K562 (cell line): Measurements from ENCODE around the gene CATSPER4. TPM values are rescaled to one million over a fixed set of nuclear protein-coding genes. Genes with fewer than 3 reads are reported as not detected.
A peak's percentile ranks its signal among the peaks of the same experiment; 100 is the strongest.

ENCODE experiments used
- ATAC-seq: fragments of 200-7000 bp; cut with Tn5 transposase; 3 replicates; pipeline ENCODE4 v1.9.1; 2020; ENCODE audit warnings: moderate library complexity
- BruUV-seq: library from RNA; stranded (reverse); fragments of 400-500 nt; replicated peaks from 2 replicates; lab custom pipeline; 2021; lab: Mats Ljungman, UMichigan
- CTCF ChIA-PET: fragments of 300-600 bp; formaldehyde crosslinking; extraction: SDS; loops from one replicate; lab custom pipeline; 2021; ENCODE audit warnings: low intra/inter-chr PET ratio; lab: Yijun Ruan, JAX
- POLR2A ChIA-PET: fragments of 300-600, 350-650 bp; sonication (Branson Sonifier 250); formaldehyde crosslinking; extraction: SDS; loops from one replicate; lab custom pipeline; 2021; ENCODE audit warnings: antibody characterized with exemption, inconsistent platforms; lab: Yijun Ruan, JAX
- DNase-seq, 4 experiments: peaks; one replicate each; pipeline versions ENCODE4 v3.0.0 to v3.0.0-alpha.2; 2011 to 2018; ENCODE audit warnings: low spot score in 3 of 4, mixed read lengths in 3 of 4; ENCODE audit errors: extremely low read depth in 1 of 4
- FAIRE-seq: peaks from 2 replicates; lab custom pipeline; 2011; peaks lifted over from hg19 to GRCh38; lab: Jason Lieb, UNC
- H2AFZ ChIP-seq: 2 replicates; pipeline ENCODE4 v1.6.0; 2011; ENCODE audit warnings: low read depth, low read length, control low read depth, inconsistent platforms
- H3K27ac ChIP-seq: fragments of 200-600 bp; 3 replicates; pipeline ENCODE4 v1.8.0; 2011; ENCODE audit warnings: low read depth, mild to moderate bottlenecking, control low read depth, inconsistent platforms, low read length, moderate library complexity, mixed read lengths; ENCODE audit errors: extremely low read depth
- H3K27me3 ChIP-seq, 2 experiments: fragments of 300-600 bp in 1 of 2; 2 replicates in 1 of 2; 3 replicates in 1 of 2; pipeline versions ENCODE4 v1.6.0 to v1.8.0; 2011; ENCODE audit warnings: inconsistent platforms in 2 of 2, low read length in 2 of 2, mild to moderate bottlenecking in 1 of 2, mixed read lengths in 1 of 2, moderate library complexity in 1 of 2; ENCODE audit not compliant: control insufficient read depth in 2 of 2, insufficient read depth in 2 of 2
- H3K36me3 ChIP-seq: fragments of 300-600 bp; 3 replicates; pipeline ENCODE4 v1.8.0; 2011; ENCODE audit warnings: mild to moderate bottlenecking, low read length, inconsistent platforms; ENCODE audit not compliant: control insufficient read depth, insufficient read depth
- H3K4me1 ChIP-seq, 2 experiments: fragments of 200-600 bp in 1 of 2; replicated peaks in 1 of 2; 2 replicates in 1 of 2; 3 replicates in 1 of 2; pipeline versions ENCODE4 v1.5.1 to v1.8.0; 2011; ENCODE audit warnings: inconsistent platforms in 2 of 2, low read length in 2 of 2, mild to moderate bottlenecking in 1 of 2, mixed read lengths in 1 of 2, moderate library complexity in 1 of 2; ENCODE audit not compliant: control insufficient read depth in 2 of 2, insufficient read depth in 2 of 2
- H3K4me2 ChIP-seq: 2 replicates; pipeline ENCODE4 v1.6.1; 2011; ENCODE audit warnings: low read length, control low read depth, inconsistent platforms, mixed read lengths; ENCODE audit not compliant: insufficient read depth
- H3K4me3 ChIP-seq: fragments of 200-600 bp; sonication (generic), shearing (Covaris generic); 2 replicates; pipeline ENCODE4 v1.5.1; 2016; ENCODE audit warnings: control low read depth, inconsistent platforms
- H3K79me2 ChIP-seq: fragments of 200-600 bp; 3 replicates; pipeline ENCODE4 v1.8.0; 2011; ENCODE audit warnings: low read length, inconsistent platforms; ENCODE audit not compliant: control insufficient read depth, insufficient read depth
- H3K9ac ChIP-seq, 2 experiments: 2 replicates each; pipeline versions ENCODE4 v1.6.0 to v1.6.1; 2011; ENCODE audit warnings: low read depth in 2 of 2, low read length in 2 of 2, control low read depth in 1 of 2, inconsistent platforms in 1 of 2, mild to moderate bottlenecking in 1 of 2, mixed read lengths in 1 of 2; ENCODE audit not compliant: insufficient read depth in 1 of 2
- H3K9me1 ChIP-seq: one replicate; pipeline ENCODE4 v1.6.0; 2011; ENCODE audit warnings: inconsistent platforms, mild to moderate bottlenecking, low read length, moderate library complexity; ENCODE audit not compliant: control insufficient read depth, insufficient read depth
- H3K9me3 ChIP-seq: replicated peaks from 2 replicates; pipeline ENCODE4 v1.5.1; 2011; ENCODE audit warnings: low read depth, low read length, inconsistent platforms; ENCODE audit not compliant: control insufficient read depth, insufficient read depth
- H4K20me1 ChIP-seq: replicated peaks from 2 replicates; pipeline ENCODE4 v1.6.1; 2011; ENCODE audit warnings: low read length, inconsistent platforms, mixed read lengths; ENCODE audit not compliant: control insufficient read depth, insufficient read depth
- E2F3 ChIP-seq: fragments of 250-450 bp; sonication (Bioruptor Pico); IDR thresholded peaks from 2 replicates; pipeline ENCODE4 v1.4.0; 2020; ENCODE audit warnings: mild to moderate bottlenecking
- KLF16 ChIP-seq: IDR thresholded peaks from 2 replicates; pipeline ENCODE4 v1.6.1; 2016; ENCODE audit warnings: antibody characterized with exemption
- NFIX ChIP-seq: fragments of 250-450 bp; sonication (Bioruptor Pico); IDR thresholded peaks from 2 replicates; pipeline ENCODE4 v1.4.0; 2020; ENCODE audit warnings: low read depth, mild to moderate bottlenecking, moderate library complexity
- RUNX1 ChIP-seq: sonication (generic); IDR thresholded peaks from 2 replicates; pipeline ENCODE4 v1.6.1; 2016; ENCODE audit warnings: antibody characterized with exemption, low read depth
- ZNF121 ChIP-seq: sonication (generic); formaldehyde crosslinking; conservative IDR thresholded peaks from 2 replicates; pipeline ENCODE4 v1.8.0; 2022; ENCODE audit warnings: missing genetic modification reagents
- WGBS: fragments of 100-300 bp; shearing (Covaris generic); methylation state at CpG from one replicate; pipeline ENCODE4 v1.1.6; 2016; ENCODE audit warnings: low coverage, mixed read lengths; ENCODE audit not compliant: insufficient coverage; ENCODE audit errors: missing lambda C conversion rate; 5-methylcytosine and 5-hydroxymethylcytosine counted together
- in situ Hi-C: fragments of 300-500 bp; cut with MboI; formaldehyde crosslinking; loops from 4 replicates; pipeline ENCODE4 v1.15.0; 2018; ENCODE audit warnings: inconsistent platforms, mixed read lengths
- intact Hi-C: fragments of 100-400 bp; cut with micrococcal nuclease; formaldehyde crosslinking; loops from 2 replicates; pipeline ENCODE4 v1.14.2; 2022
- polyA plus RNA-seq, 8 experiments: library from polyadenylated mRNA; depleted of rRNA in 4 of 8; stranded (reverse) in 5 of 8; unstranded in 3 of 8; fragments of >200 nt; fragmentation: Nextera tagmentation in 2 of 8; fragmentation: Illumina TruSeq in 1 of 8; extraction: Ambion mirVana in 2 of 8; extraction: Trizol in 1 of 8; gene quantifications; 2 replicates each; pipeline versions ENCODE4 v1.2.1 to v1.2.3, GENCODE V29; 2011 to 2014; ENCODE audit warnings: inconsistent platforms in 1 of 8, missing spikeins in 1 of 8
- total RNA-seq, 7 experiments: library from RNA; depleted of rRNA in 6 of 7; stranded (reverse); fragments of >200 nt in 6 of 7; fragmentation: Illumina TruSeq in 2 of 7; extraction: Trizol in 2 of 7; gene quantifications; 2 replicates each; pipeline versions ENCODE4 v1.2.1 to v1.2.3, GENCODE V29; 2011 to 2021; ENCODE audit warnings: low replicate concordance in 1 of 7
- TF ChIP-seq, protein P1 (sequence below): sonication (generic); formaldehyde crosslinking; IDR thresholded peaks from 2 replicates; pipeline ENCODE4 v1.8.0; 2022; ENCODE audit warnings: missing genetic modification reagents, mild to moderate bottlenecking, moderate library complexity, borderline replicate concordance
- TF ChIP-seq, protein P2 (sequence below): fragments of 450-650 bp; IDR thresholded peaks from 2 replicates; pipeline ENCODE4 v1.6.1; 2014; ENCODE audit warnings: low read depth, mild to moderate bottlenecking, moderate library complexity, borderline replicate concordance

Gene CATSPER4
- total and polyA plus RNA-seq, 9 of the 15 experiments (the other 6 are each of a cell fraction or from before 2014, with no cell fraction given): 0.04 to 0.13 TPM; not detected in 7

DNA sequence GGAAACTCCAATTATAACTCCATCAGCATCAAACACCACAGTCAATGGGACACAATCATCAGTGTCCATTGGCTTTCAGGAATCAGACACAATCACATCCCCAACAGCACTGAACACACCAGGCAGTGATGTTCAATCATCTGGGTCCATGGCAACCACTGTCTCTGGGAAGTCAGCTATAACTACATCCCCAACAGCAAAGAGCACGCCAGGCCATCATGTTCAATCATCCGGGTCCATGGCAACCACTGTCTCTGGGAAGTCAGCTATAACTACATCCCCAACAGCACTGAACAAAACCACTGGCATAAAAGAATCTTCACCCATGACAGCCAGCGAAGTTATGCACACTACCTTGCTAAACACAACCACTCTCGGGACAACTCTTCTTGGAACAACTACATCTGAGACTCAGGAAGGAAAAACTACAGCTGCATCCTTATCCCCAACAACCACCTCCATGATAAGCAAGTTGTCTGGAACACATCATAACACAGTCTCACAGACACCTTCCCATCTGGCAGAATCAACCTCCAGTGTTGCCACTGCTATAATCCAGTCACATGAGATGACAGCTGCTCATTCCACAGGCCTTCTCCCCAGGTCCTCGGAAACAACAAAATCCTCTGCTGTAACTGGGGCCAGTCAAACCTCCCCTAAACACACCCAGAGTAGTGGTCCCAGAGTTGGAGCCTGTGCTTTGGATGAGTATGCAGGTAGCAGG, 19.9 kb downstream of the CATSPER4 start (continued):
- TF ChIP-seq, protein P1, sequence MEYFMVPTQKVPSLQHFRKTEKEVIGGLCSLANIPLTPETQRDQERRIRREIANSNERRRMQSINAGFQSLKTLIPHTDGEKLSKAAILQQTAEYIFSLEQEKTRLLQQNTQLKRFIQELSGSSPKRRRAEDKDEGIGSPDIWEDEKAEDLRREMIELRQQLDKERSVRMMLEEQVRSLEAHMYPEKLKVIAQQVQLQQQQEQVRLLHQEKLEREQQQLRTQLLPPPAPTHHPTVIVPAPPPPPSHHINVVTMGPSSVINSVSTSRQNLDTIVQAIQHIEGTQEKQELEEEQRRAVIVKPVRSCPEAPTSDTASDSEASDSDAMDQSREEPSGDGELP: no peak
- TF ChIP-seq KLF16: no peak
- TF ChIP-seq, protein P2, sequence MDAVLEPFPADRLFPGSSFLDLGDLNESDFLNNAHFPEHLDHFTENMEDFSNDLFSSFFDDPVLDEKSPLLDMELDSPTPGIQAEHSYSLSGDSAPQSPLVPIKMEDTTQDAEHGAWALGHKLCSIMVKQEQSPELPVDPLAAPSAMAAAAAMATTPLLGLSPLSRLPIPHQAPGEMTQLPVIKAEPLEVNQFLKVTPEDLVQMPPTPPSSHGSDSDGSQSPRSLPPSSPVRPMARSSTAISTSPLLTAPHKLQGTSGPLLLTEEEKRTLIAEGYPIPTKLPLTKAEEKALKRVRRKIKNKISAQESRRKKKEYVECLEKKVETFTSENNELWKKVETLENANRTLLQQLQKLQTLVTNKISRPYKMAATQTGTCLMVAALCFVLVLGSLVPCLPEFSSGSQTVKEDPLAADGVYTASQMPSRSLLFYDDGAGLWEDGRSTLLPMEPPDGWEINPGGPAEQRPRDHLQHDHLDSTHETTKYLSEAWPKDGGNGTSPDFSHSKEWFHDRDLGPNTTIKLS: no peak

DNA sequence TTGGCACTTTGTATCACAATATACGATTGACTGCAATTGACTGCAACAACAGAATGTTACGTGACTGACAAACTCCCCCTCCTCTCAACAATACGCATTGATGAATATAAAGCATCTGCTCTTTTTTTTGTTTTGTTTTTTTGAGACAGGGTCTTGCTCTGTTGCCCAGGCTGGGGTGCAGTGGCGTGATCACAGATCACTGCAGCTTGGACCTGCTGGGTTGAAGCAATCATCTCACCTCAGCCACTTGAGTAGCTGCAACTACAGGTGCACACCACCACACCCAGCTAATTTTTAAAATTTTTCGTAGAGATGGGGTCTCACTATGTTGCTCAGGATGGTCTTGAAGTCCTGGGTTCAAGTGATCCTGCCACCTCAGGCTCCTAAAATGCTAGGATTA, 22.3 kb downstream of the CATSPER4 start:
- Histone ChIP-seq H3K9me3 (no peaks in the 10 kb centered on the region), H3K9me1 (no peaks in the 10 kb centered on the region), H3K27me3 (peaks cover 2 to 3% of the 10 kb centered on the region in 2 experiments; a peak in 1 of 5 replicates), H3K79me2 (no peaks in the 10 kb centered on the region), H3K9ac (no peak overlapping the region), H3K4me2 (no peak overlapping the region), H3K36me3 (no peaks in the 10 kb centered on the region), H4K20me1 (no peaks in the 10 kb centered on the region), H3K4me1 (no peaks in the 10 kb centered on the region), H3K4me3 (no peak overlapping the region), H2AFZ (no peak overlapping the region), H3K27ac (no peak overlapping the region)
- TF ChIP-seq ZNF121 (CRISPR knock-in tag) (peak; percentile 92), NFIX (no peak), E2F3 (CRISPR knock-in tag) (no peak), RUNX1 (no peak)
- intact Hi-C loops: no loop called here
- ChIA-PET POLR2A (interaction anchor here (0.6 to 2.6 kb wide), 5 partner anchors 8 to 425 kb away, joined by 3 to 7 read pairs (median 4); partner anchors contain the start of gene CEP85), CTCF (no interaction called here)
- 21% methylated on average over 5 of the region's 5 CpGs for WGBS
- FAIRE-seq: no peak
- in situ Hi-C loops: no loop called here
- ATAC-seq: no peak
- no peak for DNase-seq
- BruUV-seq: no TSS peak
